Measurements from ENCODE around the gene ADARB1. TPM values are rescaled to one million over a fixed set of nuclear protein-coding genes. Genes with fewer than 3 reads are reported as not detected.

Gene ADARB1
- polyA plus RNA-seq, 5 donors: 19.8 to 42.0 (median 27.7) TPM

DNA sequence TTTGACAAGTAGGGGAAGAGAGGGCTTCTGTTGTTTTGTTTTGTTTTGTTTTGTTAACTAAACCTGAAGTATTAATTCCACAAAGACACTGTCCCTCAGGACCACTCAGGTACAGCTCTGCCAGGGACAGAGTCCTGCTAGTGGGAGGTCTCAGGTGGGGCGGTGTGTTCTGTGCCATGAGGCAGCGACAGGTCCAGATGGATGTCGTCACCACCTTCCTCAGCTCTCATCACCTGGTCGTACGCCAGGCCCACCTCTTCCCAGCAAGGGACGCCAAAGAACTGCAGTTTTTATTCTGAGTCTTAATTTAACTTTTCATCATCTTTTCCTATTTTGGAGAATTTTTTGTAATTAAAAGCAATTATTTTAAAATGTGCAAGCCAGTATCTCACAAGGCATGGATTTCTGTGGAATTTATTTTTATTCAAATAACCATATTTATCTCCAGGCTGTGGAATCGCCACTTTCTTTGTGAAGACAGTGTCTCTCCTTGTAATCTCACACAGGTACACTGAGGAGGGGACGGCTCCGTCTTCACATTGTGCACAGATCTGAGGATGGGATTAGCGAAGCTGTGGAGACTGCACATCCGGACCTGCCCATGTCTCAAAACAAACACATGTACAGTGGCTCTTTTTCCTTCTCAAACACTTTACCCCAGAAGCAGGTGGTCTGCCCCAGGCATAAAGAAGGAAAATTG is 150.8 kb downstream of the ADARB1 start:
- no peak for DNase-seq

DNA sequence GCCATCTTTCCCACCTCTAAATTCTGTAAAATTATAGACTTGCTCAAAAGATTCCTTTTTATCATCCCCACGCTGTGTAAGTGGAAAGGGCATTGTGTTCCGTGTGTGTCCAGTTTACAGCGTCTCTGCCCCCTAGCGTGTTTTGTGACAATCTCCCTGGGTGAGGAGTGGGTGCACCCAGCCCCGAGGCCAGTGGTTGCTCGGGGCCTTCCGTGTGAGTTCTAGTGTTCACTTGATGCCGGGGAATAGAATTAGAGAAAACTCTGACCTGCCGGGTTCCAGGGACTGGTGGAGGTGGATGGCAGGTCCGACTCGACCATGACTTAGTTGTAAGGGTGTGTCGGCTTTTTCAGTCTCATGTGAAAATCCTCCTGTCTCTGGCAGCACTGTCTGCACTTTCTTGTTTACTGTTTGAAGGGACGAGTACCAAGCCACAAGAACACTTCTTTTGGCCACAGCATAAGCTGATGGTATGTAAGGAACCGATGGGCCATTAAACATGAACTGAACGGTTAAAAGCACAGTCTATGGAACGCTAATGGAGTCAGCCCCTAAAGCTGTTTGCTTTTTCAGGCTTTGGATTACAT is 151.5 kb downstream of the ADARB1 start:
- no peak for DNase-seq

DNA sequence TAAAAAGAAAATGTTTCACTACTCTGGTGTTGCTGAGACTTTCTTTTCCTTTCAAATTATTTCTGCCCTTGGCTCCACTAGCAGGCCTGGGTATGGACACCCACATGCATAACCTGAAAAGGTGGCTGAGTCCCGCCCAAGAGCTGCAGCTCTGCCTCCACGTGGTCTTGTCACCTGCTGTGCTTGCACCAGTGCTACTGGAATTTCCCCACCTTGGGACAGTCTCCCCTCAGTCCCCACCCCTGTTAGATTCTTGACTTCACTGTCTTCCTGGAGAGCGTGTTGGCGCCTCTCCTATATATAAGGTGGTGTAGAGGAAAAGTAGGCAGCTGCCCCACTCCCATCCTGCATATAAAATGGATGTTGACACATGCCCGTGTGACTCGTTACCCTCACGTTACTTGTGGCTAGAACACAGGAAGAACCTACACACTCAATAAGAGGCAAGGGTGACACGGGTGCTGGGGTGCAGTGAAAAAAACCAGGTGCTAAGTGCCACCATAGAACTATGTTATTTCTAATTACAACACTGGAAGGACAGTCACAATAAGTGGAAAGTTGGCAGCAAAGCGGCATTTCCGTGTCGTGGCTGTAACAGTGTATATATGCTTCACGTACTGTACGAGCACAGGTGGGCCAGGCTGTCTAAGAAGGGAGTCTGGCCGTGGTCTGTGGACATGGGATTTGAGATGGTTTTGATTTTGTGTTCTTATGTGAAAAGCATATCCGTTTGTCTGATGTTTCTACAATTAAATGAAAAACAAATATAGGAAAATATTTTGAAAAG is 152.4 kb downstream of the ADARB1 start:
- DNase-seq: no peak

DNA sequence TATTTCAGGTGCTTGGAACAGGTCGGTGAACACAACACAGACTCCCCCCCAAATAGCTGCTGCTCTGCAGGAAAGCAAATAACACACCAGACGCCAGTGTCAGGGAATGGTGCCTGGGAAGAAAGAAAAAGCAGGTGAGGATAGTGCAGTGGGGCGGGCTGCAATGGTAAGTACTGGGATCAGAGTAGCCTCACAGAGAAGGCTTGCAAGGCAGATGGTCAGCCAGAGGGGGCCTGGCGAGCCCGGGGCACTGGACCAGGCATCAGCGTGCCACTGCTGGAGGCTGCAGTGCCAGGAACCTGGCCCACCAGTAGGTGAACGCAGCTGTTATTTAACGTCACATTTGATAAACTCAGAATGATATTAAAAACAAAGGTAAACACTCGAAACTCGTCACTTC is 153.4 kb downstream of the ADARB1 start:
- DNase-seq: no peak

DNA sequence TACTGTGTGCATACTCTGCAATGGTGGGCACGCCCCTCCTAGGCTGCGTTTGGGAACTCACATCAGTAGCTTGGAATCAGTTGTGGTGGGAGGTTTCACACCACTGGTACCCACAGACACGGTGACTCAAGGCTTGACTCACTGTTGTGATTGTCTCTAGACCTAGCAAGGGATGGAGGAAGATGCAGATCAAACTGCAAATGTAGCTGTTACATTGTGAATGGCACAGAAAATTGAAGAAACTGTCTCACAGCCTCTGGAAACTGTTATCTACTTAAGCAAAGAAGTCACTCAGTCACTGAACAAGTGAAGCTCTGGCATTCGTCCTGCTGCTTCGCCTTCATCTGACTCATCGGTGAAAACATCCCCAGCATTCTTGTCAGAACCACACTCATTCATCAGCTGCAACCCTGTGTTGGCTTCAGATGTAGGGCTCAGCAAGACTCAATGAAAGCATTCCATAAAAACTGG is 153.8 kb downstream of the ADARB1 start:
- no peak for DNase-seq

DNA sequence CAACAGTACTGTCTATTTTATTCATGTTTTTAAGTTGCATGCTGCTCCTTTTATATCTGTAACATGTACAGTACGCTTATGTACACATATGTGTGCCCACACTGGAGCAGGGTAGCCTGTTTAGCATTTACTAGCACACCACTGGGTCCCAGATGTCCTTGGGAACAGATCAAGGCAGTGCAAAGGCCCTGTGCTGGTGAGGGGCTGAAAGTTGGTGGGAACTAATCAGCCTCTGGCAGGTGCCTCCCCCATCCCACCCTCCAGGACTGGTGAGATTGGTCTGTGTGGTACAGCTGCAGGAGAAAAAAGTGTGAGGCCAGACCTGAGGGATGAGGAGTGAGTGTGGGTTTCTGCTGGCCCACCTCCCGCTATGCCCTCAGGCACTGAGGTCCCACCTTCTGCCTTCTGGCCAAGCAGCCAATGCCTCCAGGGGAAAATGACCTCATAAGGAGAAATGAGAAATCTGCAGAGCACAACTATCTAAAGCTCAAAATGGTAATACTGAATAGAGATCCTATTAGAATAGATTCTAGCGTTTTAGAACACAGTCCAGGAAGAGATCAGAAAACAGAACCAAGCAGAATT is 154.4 kb downstream of the ADARB1 start:
- DNase-seq: no peak

DNA sequence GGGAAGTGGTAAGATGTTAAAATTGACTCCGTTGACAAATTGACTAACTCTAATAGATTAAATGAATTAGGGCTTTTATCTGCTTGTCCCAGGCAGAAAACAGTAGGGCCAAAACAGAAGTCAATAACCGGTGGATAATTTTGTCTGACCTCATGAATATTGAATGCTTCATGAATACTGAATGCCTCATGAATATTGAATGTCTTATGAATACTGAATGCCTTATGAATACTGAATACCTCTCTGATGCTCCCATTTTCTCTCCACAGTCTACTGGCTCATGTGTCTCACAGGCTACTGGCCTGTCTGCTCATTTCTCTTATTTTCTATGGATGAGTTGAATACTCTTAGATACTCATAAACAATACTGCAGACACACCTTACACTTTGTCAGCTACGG is 157.3 kb downstream of the ADARB1 start:
- no peak for DNase-seq

DNA sequence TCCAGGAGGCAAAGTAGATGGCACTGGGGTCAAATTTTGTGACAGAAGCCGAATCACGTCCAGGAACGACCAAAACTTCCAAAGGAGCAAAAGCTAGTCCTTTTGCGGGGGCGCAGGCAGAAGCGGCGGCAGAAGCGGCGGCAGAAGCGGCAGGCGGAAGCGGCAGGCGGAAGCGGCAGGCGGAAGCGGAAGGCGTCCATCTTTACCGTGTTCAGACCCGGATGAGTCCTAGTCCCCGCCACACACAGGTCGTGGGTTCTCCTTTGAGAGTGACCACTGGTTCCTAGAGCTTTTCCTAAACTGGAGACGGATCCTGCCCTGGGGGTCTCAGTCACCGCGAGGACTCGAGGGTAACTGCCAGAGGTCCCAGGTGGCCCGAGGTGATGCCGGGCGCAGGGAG is 159.7 kb downstream of the ADARB1 start:
- no peak for DNase-seq

DNA sequence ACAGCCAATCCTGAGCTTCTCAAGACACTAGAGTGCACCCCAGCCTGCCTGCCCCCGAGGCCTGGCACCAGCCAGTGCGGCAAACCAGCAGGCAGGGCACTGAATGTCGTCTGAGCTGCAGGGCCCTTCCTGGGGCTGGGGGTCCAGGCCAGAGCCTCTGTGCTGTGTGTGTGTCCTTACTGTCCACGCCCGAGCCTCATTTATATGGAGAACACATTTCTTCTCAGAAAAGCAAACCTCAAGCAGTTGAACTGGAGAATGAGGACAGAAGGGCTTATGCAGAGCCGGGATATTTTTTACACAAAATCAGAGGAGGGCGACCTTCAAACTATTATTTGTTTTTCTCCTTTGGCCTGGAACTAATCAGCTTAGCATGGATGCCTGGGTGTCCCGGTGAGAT is 160.6 kb downstream of the ADARB1 start:
- DNase-seq: no peak

DNA sequence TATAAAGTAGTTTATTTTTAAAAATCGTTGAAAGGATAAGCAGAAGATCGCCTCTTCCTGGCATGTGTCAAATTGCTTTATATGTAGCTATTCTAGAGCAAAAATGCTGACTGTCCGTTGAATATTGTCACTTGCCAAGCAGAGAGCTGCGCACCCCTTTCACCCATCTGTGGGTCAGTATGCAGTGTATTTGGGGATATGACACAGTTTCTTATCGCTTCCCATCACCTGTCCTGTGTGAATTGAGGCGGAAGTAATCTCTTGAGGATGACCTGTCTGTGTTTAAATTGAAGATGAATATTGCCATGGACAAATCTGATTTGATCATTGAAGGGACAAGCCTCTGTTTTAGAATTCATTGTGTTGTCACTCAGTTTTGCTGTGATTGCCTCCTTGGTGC is 161.1 kb downstream of the ADARB1 start:
- no peak for DNase-seq

DNA sequence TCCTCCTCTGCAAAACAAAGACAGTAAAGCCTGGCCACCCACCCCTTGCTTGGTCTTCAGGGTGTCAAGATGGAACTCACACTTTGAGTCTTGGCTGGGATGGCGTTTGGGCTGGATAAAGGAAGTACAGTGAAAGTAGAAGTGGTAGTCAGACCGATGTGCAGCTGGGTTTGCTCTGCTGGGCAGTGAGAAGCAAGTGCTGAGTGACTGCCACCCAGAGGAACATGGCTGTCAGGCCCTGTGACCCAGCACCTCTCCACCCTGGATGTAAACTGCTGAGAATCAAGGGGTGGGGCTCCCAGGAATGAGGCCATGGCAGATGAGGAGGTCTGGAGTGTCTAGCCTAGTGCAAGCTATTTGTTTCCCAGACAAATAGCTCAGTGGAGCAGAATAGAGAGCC is 162.1 kb downstream of the ADARB1 start:
- no peak for DNase-seq

DNA sequence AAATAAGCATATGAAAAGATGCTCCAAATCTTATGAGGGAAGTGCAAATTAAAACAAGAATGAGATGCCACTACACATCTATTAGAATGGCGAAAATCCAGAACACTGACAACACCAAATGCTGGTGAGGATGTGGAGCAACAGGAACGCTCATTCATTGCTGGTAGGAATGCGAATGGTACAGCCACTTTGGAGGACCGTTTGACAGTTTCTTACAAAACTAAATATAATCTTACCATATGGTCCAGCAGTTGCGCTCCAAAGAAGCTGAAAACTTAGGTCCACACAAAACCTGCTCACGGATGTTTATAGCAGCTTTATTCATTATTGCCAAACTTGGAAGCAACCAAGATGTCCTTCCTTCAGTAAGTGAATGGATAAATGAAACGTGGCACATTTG is 163.0 kb downstream of the ADARB1 start:
- DNase-seq: no peak

DNA sequence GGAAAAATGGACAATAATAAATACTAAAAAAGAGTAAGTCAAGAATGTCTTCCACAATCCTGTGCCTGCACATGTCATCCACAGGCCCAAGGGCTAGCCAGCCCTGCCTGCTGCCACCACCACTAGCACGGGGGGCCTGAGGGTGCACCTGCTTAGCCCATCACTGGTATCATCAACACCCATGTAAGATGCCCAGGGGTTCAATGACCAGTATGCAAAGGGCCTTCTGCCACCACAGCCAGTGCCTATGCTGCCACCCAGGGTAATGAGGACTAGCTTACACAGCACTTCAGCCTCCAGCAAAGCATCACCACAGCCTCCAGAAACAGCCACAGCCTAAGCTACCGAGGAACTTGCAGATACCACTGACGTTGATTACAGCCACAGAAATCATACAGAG is 167.0 kb downstream of the ADARB1 start:
- no peak for DNase-seq

DNA sequence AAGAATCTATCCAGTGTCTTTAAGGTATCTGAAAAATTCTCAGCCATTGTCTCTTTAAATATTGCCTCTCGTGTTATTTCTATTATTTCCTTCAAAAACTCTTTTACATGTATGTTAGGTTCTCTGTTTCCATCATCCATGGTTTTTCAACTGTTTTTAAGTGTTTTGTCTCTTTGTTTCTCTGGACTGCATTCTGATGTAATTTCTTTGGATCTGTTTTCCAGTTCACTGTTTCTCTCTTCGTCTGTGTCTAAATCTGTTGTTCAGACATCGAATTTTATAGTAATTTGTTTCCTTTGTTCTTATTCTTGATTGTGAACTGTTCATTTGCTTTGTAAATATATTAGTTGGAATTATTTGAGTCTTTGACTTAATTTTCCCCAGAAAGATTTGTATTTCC is 169.2 kb downstream of the ADARB1 start:
- no peak for DNase-seq

DNA sequence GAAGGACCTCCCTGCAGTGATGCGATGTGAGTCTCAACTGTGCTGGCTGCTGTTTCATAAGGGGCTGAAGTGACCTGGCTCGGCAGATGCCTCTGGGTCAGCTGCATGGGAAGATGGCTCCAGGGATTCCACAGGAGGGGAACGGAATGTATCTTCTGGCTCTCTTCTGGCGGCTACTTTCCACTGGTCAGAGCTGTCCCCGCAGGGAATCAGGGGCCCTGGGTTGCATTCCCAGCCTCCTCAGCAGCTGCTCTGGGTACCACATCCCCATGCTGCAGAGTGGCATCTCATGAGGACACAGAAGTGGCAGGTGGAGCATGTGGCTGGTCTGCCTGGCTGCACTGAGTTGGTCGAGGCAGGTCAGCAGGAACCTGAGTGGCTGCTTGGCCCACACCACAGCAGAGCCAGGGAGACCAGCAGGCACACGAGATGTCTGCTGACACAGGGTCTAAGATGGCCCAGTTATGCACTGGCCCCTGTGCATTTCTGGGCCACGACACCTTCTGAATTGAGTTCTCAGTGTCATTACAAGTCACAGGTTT is 170.5 kb downstream of the ADARB1 start:
- no peak for DNase-seq

DNA sequence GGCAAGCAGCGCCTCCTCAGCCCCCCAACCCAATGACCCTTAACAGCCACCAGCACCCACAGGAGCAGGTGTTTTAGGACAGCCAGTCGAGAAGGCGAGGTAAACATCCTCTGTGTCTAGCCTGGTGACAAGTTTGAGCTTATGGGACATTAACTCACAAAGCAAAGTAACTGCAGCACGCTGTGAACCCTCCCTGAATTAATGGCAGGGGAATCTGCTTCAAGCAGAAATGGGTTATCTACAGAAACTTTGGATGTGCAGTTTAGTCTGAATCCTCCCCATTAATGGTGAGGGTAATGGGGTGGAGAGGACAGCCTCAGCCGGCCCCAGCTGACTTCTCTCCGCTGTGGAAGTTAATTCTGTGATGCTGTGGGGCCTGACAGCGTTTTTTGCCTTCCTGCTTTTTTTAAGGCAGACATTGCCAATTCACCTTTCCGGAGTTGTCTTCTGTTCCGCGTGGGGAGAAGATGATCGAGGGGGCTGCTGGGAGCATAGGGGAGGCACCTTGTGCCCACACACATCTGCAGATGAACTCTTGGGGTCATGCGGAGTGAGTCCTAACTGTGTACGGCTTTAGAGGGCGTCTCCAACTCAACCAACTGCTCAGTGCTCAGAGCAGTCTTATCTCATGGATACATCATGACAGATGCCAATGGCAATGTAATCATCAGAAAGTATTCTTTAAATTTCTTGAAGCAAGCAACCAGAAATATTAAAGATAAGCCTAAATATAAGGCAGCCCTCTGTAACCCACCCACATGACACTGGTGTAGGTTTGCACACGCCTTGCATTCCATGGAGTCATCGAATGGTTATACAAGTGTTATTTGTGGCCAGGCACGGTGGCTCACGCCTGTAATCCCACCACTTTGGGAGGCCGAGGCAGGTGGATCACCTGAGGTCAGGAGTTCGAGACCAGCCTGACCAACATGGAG is 172.3 kb downstream of the ADARB1 start:
- no peak for DNase-seq

DNA sequence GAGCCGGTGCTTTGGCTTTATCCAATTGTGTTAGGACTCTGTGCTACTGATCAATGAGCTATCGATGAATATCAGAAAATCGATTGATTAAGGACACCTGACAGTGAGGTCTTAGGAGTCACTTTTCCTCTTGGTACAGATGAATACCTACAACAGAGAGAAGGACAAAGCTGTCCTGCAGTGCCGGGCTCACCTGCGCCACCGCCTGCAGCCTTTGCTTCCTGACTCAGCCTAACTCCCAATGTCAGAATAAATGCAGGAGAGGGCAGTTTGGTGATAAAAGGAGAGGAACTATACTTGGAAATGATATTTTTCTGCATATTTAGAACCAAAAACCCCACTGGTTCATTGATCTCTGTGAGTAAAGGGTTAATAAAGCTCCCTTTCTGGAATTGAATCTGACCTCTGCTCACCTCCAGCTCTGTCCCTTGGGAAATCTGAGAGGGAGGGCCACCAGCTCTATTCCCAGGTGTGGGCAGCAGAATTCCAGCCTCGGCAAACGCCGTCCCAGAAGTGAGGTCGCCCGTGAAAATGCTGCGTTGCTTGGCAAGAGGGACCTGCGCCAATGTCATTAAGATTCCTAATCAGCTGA is 174.0 kb downstream of the ADARB1 start:
- DNase-seq: no peak

DNA sequence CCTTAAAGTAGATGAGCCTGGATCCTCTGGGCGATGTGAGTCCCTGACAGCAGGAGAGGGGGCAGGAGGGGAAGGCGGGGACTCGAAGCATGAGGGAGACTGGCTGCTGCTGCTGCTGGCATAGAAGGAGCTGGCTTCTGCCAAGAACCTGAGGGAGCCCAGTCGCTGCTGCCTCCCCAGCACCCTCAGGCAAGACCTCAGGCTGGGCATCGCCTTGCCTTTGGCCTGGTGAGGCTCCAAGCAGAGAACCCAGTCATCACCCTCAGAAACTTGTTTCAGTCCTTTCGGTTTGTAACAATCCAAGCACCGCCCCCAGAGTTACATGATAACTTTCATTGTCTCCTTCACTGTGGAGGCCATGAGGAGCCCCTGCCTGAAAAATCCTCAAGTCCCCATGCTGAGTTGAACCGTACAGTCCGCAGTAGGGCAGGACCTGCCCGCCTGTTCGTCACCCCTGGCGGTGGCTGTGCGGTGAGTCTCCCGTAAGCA is 174.6 kb downstream of the ADARB1 start:
- DNase-seq: peak in 1 of 2 donors; percentile 19

DNA sequence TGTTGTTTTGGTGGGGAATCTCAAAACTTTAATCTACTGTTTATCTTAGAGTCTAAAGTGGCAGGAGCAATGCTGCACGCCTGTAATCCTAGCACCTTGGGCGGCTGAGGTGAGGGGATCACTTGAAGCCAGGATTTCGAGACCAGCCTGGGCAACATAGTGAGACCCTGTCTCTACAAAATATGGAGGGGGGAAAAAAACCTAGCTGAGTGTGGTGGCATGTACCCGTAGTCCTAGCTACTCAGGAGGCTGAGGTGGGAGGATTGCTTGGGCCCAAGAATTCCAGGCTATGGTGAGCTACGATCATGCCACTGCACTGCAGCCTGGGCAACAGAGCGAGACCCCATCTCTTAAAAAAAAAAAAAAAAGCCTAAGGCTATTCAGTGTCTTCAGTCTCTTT is 175.2 kb downstream of the ADARB1 start:
- no peak for DNase-seq

DNA sequence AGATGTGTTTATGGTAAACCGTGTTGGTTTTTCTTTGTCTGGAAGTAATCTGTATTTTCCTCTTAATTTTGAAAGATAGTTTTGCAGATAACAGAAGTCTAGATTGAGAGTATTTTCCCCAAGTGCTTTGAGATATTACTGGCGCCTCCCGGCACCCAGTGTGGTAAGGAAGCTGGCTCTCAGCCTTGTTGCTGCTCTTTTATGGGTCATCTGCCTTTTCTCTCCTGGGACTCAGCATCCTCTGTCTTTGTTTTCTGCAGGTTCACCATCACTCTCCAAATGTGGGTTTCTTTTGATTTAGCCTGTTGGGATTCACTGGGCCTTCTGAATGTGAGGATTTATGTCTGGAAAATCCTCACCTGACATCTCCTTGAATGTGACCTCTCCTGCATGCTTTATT is 175.9 kb downstream of the ADARB1 start:
- DNase-seq: no peak
